ENCODE results near the gene ZFR. TPM values are rescaled to one million over a fixed set of nuclear protein-coding genes. Genes with fewer than 3 reads are reported as not detected.

Gene ZFR
- total RNA-seq, 1 donor from 2014 or later, result 25.8 TPM

DNA sequence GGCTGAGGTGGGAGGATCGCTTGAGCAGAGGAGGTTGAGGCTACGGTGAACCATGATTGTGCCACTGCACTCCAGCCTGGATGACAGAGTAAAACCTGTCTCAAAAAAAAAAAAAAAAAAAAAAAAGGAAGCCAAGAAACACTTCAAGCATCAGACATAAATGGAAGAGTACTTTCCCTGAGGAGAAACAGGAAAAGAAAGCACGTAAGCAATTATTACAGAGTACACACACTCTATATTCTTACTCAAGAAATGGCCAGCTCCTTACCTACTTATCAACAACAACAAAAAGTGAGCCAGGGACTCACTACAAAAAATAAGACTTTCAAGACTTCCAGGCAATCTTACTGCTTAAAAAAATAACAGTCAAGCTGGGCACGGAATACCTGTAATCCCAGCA is 21.8 kb downstream of the ZFR start:
- Histone ChIP-seq H3K4me3 (no peak overlapping the region), H3K27ac (no peak overlapping the region), H3K4me1 (peaks cover 5 to 21% of the 10 kb centered on the region in 2 donors), H3K9me3 (peaks cover 9 to 11% of the 10 kb centered on the region in 2 donors), H3K36me3 (peaks cover 7 to 11% of the 10 kb centered on the region in 2 donors), H3K27me3 (no peaks in the 10 kb centered on the region)
- intact Hi-C loops (cut with DNase I), result no loop called here
- no peak for DNase-seq (ENCODE audit: low spot score in 2 of 2)
- TF ChIP-seq, protein P1, sequence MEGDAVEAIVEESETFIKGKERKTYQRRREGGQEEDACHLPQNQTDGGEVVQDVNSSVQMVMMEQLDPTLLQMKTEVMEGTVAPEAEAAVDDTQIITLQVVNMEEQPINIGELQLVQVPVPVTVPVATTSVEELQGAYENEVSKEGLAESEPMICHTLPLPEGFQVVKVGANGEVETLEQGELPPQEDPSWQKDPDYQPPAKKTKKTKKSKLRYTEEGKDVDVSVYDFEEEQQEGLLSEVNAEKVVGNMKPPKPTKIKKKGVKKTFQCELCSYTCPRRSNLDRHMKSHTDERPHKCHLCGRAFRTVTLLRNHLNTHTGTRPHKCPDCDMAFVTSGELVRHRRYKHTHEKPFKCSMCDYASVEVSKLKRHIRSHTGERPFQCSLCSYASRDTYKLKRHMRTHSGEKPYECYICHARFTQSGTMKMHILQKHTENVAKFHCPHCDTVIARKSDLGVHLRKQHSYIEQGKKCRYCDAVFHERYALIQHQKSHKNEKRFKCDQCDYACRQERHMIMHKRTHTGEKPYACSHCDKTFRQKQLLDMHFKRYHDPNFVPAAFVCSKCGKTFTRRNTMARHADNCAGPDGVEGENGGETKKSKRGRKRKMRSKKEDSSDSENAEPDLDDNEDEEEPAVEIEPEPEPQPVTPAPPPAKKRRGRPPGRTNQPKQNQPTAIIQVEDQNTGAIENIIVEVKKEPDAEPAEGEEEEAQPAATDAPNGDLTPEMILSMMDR (IDR thresholded peaks at IDR 0.05), result no peak

DNA sequence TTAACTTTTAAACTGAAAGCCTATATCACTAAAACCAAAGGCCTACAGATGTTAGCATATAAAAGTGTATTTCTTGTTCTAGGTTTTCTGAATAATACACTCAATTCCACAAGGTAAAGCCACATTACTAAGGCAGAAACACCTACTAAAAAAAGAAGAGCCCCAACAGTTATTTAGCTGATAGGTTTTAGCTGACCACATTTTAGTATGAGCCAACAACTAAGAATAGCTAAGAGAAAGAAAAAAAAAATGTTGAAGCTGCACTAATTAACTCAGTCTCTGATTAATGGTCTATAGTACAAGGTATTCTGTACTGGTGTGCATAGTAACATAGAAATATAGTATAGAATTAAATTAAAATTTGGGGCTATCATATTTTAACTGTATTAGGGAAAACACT is 23.5 kb downstream of the ZFR start:
- intact Hi-C loops (cut with DNase I), result no loop called here
- Histone ChIP-seq H3K4me1 (peaks cover 5 to 21% of the 10 kb centered on the region in 2 donors), H3K27ac (no peak overlapping the region), H3K4me3 (no peak overlapping the region), H3K36me3 (peaks cover 2 to 16% of the 10 kb centered on the region in 2 donors), H3K27me3 (no peaks in the 10 kb centered on the region), H3K9me3 (peaks cover 0 to 1% of the 10 kb centered on the region in 2 donors)
- TF ChIP-seq, protein P1 (IDR thresholded peaks at IDR 0.05), result no peak
- no peak for DNase-seq (ENCODE audit: low spot score in 2 of 2)

DNA sequence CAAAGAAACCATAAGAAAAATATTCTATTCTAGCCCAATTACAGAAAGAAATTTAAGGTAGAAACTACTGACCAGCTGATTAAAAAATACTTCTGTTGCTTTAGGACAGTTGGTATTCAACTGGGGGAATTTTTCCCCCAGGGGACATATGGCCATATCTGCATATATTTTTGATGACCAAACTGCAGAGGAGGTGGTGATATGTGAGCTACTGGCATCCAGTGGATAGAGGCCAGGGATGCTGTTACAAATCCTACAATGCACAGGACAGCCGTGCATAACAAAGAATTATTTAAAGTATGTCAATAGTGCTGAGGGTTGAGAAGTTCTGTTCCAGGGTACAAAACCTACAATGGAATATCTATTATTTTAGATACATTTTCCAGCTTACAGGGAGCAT is 24.0 kb downstream of the ZFR start:
- no peak for DNase-seq (ENCODE audit: low spot score in 2 of 2)
- H3K4me1 ChIP-seq, result peaks cover 5 to 21% of the 10 kb centered on the region in 2 donors
- intact Hi-C loops (cut with DNase I), result no loop called here

DNA sequence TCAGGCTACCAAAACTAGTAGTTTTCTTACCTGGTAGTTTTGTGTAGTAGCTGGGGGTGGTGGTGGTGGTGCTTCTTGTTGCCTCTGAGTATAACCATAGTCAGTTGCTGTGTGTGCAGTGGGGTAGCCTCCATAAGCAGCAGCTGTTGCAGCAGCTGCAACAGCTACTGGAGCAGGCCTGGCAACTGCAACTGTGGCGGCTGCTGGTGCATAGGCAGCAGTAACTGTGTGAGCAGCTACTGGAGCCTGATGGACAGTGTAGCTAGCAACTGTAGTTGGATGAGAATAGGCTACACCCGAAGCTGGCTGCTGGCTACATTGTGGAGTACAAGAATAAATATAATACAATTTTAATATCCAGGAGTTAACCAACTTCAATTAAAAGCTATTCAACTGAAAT is 24.7 kb downstream of the ZFR start:
- no peaks in the 10 kb centered on the region for H3K27me3 ChIP-seq
- TF ChIP-seq, protein P1 (IDR thresholded peaks at IDR 0.05), result no peak
- peaks cover 5 to 21% of the 10 kb centered on the region in 2 donors for H3K4me1 ChIP-seq
- intact Hi-C loops (cut with DNase I), result no loop called here
- DNase-seq (ENCODE audit: low spot score in 2 of 2), result no peak
- no peaks in the 10 kb centered on the region for H3K9me3 ChIP-seq
- H3K36me3 ChIP-seq, result peaks cover 9 to 24% of the 10 kb centered on the region in 2 donors
- H3K27ac ChIP-seq, result no peak overlapping the region
- no peak overlapping the region for H3K4me3 ChIP-seq

More for the DNA sequence above, 24.0 kb downstream of the ZFR start:
- Histone ChIP-seq H3K4me3 (no peak overlapping the region), H3K27me3 (no peaks in the 10 kb centered on the region), H3K36me3 (peaks cover 5 to 21% of the 10 kb centered on the region in 2 donors), H3K9me3 (no peaks in the 10 kb centered on the region), H3K27ac (no peak overlapping the region)
- TF ChIP-seq, protein P1 (IDR thresholded peaks at IDR 0.05), result no peak

DNA sequence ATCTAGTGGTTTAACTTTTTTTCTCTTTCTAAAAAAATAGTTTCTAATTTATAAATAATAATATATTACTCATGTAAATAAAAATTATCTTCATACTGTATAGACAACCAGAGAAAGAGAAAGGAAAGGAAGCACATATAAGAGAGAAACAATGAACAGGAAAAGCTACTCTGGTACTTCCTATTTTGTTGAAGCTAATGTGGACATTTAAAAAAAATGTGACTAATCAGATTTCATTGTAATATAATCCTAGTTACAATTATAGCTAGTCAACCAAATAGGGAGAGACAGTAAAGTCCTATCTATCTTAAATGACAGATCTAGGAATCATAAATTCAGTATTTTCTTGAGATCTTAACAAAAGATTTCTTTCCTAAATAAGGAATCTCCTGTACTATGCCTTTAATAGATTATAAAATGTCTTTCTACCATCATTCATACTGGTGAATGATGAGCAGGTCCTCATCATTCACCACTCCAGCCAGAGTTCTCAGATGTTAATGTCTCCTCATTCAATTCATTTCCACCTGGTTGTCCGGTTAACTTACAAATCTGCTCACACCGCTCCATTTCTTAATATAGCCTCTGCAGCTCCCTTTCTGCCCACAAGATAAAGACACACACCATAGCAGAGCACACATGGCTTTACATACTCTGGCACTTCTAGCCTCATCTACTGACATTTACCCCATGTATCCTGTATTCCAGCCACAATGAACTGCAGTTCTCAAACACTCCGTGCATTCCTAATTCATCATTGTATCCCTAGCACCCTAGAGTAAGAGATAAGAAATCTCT is 30.9 kb downstream of the ZFR start:
- Histone ChIP-seq H3K4me1 (no peaks in the 10 kb centered on the region), H3K36me3 (peaks cover 44 to 69% of the 10 kb centered on the region in 2 donors), H3K27me3 (no peaks in the 10 kb centered on the region), H3K9me3 (no peaks in the 10 kb centered on the region), H3K27ac (no peak overlapping the region), H3K4me3 (no peak overlapping the region)
- TF ChIP-seq, protein P1 (IDR thresholded peaks at IDR 0.05), result no peak
- no peak for DNase-seq (ENCODE audit: low spot score in 2 of 2)
- intact Hi-C loops (cut with DNase I), result no loop called here
